ENCODE measurements around the gene RANBP3. TPM values are rescaled to one million over a fixed set of nuclear protein-coding genes. Genes with fewer than 3 reads are reported as not detected.

Gene RANBP3
- total RNA-seq, 3 donors from 2014 or later, result 47.0 to 94.2 (median 60.5) TPM

- no peaks in the 10 kb centered on the region for H3K9me3 ChIP-seq
- H3K4me1 ChIP-seq (ENCODE audit: low read depth), result peaks cover 21% of the 10 kb centered on the region
- no peaks in the 10 kb centered on the region for H3K36me3 ChIP-seq (ENCODE audit: low read depth)
- DNase-seq (no peak), ATAC-seq (no peak)
- H3K4me3 ChIP-seq, result no peak overlapping the region
- intact Hi-C loops (cut with DNase I, micrococcal nuclease), result no loop called here
- no peak for TF ChIP-seq CTCF (IDR thresholded peaks at IDR 0.05)
Measured at GRCh38 chr19:5969476-5969875, 8.5 kb downstream of the RANBP3 start.

- Histone ChIP-seq H3K9me3 (no peaks in the 10 kb centered on the region), H3K4me1 (ENCODE audit: low read depth) (peaks cover 18% of the 10 kb centered on the region), H3K4me3 (no peak overlapping the region), H3K36me3 (ENCODE audit: low read depth) (no peaks in the 10 kb centered on the region)
- intact Hi-C loops (cut with DNase I, micrococcal nuclease), result no loop called here
- ATAC-seq (peak; percentile 37), DNase-seq (no peak)
- TF ChIP-seq CTCF (IDR thresholded peaks at IDR 0.05), result no peak
Measured at GRCh38 chr19:5968431-5969373, 9.2 kb downstream of the RANBP3 start.

GRCh38 chr19:5967994-5968430, 9.9 kb downstream of the RANBP3 start:
- no peak overlapping the region for H3K4me3 ChIP-seq
- H3K36me3 ChIP-seq (ENCODE audit: low read depth), result no peaks in the 10 kb centered on the region
- intact Hi-C loops (cut with DNase I, micrococcal nuclease), result no loop called here
- peak; percentile 78 for TF ChIP-seq CTCF (IDR thresholded peaks at IDR 0.05)
- H3K9me3 ChIP-seq, result no peaks in the 10 kb centered on the region
- DNase-seq (peak in 1 of 3 donors; percentile 86), ATAC-seq (peak; percentile 90)
- H3K4me1 ChIP-seq (ENCODE audit: low read depth), result peaks cover 24% of the 10 kb centered on the region

- no peak for ATAC-seq
- H3K4me1 ChIP-seq (ENCODE audit: low read depth), result peaks cover 28% of the 10 kb centered on the region
- DNase-seq, result no peak
Measured at GRCh38 chr19:5967571-5967970, 10.4 kb downstream of the RANBP3 start.

GRCh38 chr19:5966941-5967340, 11.0 kb downstream of the RANBP3 start:
- Histone ChIP-seq H3K4me3 (no peak overlapping the region), H3K9me3 (no peaks in the 10 kb centered on the region), H3K36me3 (ENCODE audit: low read depth) (no peaks in the 10 kb centered on the region), H3K4me1 (ENCODE audit: low read depth) (peaks cover 34% of the 10 kb centered on the region)
- DNase-seq (no peak), ATAC-seq (no peak)
- intact Hi-C loops (cut with DNase I, micrococcal nuclease), result no loop called here
- TF ChIP-seq CTCF (IDR thresholded peaks at IDR 0.05), result no peak

More at GRCh38 chr19:5967571-5967970, 10.4 kb downstream of the RANBP3 start:
- H3K4me3 ChIP-seq, result no peak overlapping the region
- no peak for TF ChIP-seq CTCF (IDR thresholded peaks at IDR 0.05)
- H3K36me3 ChIP-seq (ENCODE audit: low read depth), result no peaks in the 10 kb centered on the region
- H3K9me3 ChIP-seq, result no peaks in the 10 kb centered on the region
- intact Hi-C loops (cut with DNase I, micrococcal nuclease), result no loop called here

Measured in mucosa of descending colon (tissue), 3 donors.